Parathyroid adenoma (tissue), 2 donors: ENCODE results near the gene COLEC12.
"Not testable (repeated sequence)": the region's sequence is repeated elsewhere in the genome, so short reads cannot be mapped to it uniquely, and the experiment has no call there.

Source experiments
- H2AFZ ChIP-seq: fragments of 300-600 bp; sonication (generic); one replicate; pipeline ENCODE4 v1.7.0; 2017; ENCODE audit warnings: antibody characterized with exemption, mild to moderate bottlenecking
- H3K27ac ChIP-seq: fragments of 300-600 bp; sonication (generic); one replicate; pipeline ENCODE4 v1.7.0; 2017
- H3K27me3 ChIP-seq: fragments of 300-600 bp; sonication (generic); one replicate; pipeline ENCODE4 v1.7.0; 2017; ENCODE audit warnings: low read length; ENCODE audit not compliant: control insufficient read depth, insufficient read depth
- H3K36me3 ChIP-seq: fragments of 300-600 bp; sonication (generic); one replicate; pipeline ENCODE4 v1.7.0; 2017; ENCODE audit warnings: low read length; ENCODE audit not compliant: control insufficient read depth, insufficient read depth
- H3K4me1 ChIP-seq: fragments of 300-600 bp; sonication (generic); one replicate; pipeline ENCODE4 v1.7.0; 2017; ENCODE audit warnings: control low read depth
- H3K4me2 ChIP-seq: fragments of 300-600 bp; sonication (generic); one replicate; pipeline ENCODE4 v1.7.0; 2017; ENCODE audit warnings: low read length
- H3K4me3 ChIP-seq: fragments of 300-600 bp; sonication (generic); one replicate; pipeline ENCODE4 v1.7.0; 2017; ENCODE audit warnings: low read depth, low read length
- H3K79me2 ChIP-seq: fragments of 300-600 bp; sonication (generic); one replicate; pipeline ENCODE4 v1.7.0; 2017; ENCODE audit warnings: control low read depth
- H3K9ac ChIP-seq: fragments of 300-600 bp; sonication (generic); one replicate; pipeline ENCODE4 v1.7.0; 2017; ENCODE audit warnings: mild to moderate bottlenecking
- H3K9me3 ChIP-seq: fragments of 300-600 bp; sonication (generic); one replicate; pipeline ENCODE4 v1.7.0; 2017; ENCODE audit warnings: low read length; ENCODE audit not compliant: control insufficient read depth
- TF ChIP-seq, protein P1 (sequence below): fragments of 300-600 bp; sonication (generic); IDR thresholded peaks from one replicate; pipeline ENCODE4 v1.7.0; 2017; ENCODE audit warnings: antibody characterized with exemption, mild to moderate bottlenecking
- donor health status: primary hyperparathyroidism.

COLEC12 gene

GRCh38 chr18:312415-312814, 188.1 kb downstream of the COLEC12 start:
- Histone ChIP-seq H3K4me2 (no peak overlapping the region), H3K9me3 (no peaks in the 10 kb centered on the region), H3K9ac (no peak overlapping the region), H3K4me3 (no peak overlapping the region), H2AFZ (no peak overlapping the region), H3K27ac (no peak overlapping the region), H3K27me3 (no peaks in the 10 kb centered on the region), H3K4me1 (no peaks in the 10 kb centered on the region), H3K79me2 (no peaks in the 10 kb centered on the region), H3K36me3 (no peaks in the 10 kb centered on the region)
- TF ChIP-seq, protein P1, sequence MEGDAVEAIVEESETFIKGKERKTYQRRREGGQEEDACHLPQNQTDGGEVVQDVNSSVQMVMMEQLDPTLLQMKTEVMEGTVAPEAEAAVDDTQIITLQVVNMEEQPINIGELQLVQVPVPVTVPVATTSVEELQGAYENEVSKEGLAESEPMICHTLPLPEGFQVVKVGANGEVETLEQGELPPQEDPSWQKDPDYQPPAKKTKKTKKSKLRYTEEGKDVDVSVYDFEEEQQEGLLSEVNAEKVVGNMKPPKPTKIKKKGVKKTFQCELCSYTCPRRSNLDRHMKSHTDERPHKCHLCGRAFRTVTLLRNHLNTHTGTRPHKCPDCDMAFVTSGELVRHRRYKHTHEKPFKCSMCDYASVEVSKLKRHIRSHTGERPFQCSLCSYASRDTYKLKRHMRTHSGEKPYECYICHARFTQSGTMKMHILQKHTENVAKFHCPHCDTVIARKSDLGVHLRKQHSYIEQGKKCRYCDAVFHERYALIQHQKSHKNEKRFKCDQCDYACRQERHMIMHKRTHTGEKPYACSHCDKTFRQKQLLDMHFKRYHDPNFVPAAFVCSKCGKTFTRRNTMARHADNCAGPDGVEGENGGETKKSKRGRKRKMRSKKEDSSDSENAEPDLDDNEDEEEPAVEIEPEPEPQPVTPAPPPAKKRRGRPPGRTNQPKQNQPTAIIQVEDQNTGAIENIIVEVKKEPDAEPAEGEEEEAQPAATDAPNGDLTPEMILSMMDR: no peak

GRCh38 chr18:310042-310441, 190.5 kb downstream of the COLEC12 start:
- no peak overlapping the region for H3K4me3 ChIP-seq
- H3K36me3 ChIP-seq: no peaks in the 10 kb centered on the region
- no peak overlapping the region for H3K27ac ChIP-seq
- H3K9ac ChIP-seq: no peak overlapping the region
- H2AFZ ChIP-seq: no peak overlapping the region
- no peaks in the 10 kb centered on the region for H3K27me3 ChIP-seq
- TF ChIP-seq, protein P1: no peak
- H3K9me3 ChIP-seq: no peaks in the 10 kb centered on the region
- H3K4me1 ChIP-seq: no peaks in the 10 kb centered on the region
- no peaks in the 10 kb centered on the region for H3K79me2 ChIP-seq
- no peak overlapping the region for H3K4me2 ChIP-seq

DNA sequence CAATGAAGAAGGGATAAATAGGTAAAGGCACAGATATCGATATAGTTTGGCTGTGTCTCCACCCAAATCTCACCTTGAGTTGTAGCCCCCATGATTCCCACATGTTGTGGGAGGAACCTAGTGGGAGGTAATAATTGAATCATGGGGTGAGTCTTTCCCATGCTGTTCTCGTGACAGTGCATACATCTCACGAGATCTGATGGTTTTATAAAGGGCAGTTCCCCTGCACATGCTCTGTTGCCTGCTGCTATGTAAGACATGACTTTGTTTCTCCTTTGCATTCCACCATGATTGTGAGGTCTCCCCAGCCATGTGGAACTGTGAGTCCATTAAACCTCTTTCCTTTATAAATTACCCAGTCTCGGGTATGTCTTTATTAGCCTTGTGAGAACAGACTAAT, 192.4 kb downstream of the COLEC12 start:
- H3K9me3 ChIP-seq, H3K27me3 ChIP-seq: not testable (repeated sequence)

GRCh38 chr18:306608-307255, 193.8 kb downstream of the COLEC12 start:
- TF ChIP-seq, protein P1: no peak
- Histone ChIP-seq H3K27ac (no peak overlapping the region), H3K4me1 (no peaks in the 10 kb centered on the region), H3K9ac (no peak overlapping the region), H3K4me3 (no peak overlapping the region), H3K4me2 (no peak overlapping the region), H2AFZ (no peak overlapping the region), H3K79me2 (no peaks in the 10 kb centered on the region), H3K27me3 (no peaks in the 10 kb centered on the region), H3K9me3 (no peaks in the 10 kb centered on the region), H3K36me3 (no peaks in the 10 kb centered on the region)

More for the DNA sequence above, 192.4 kb downstream of the COLEC12 start:
- H3K4me2 ChIP-seq, H3K27ac ChIP-seq, H3K36me3 ChIP-seq, H3K79me2 ChIP-seq, H3K4me1 ChIP-seq, H3K9ac ChIP-seq, H2AFZ ChIP-seq, H3K4me3 ChIP-seq: not testable (repeated sequence)

- H3K36me3 ChIP-seq: no peaks in the 10 kb centered on the region
- TF ChIP-seq, protein P1: no peak
- no peaks in the 10 kb centered on the region for H3K27me3 ChIP-seq
- H3K9ac ChIP-seq: no peak overlapping the region
- H3K4me2 ChIP-seq: no peak overlapping the region
- H3K79me2 ChIP-seq: no peaks in the 10 kb centered on the region
- H3K4me1 ChIP-seq: no peaks in the 10 kb centered on the region
- no peaks in the 10 kb centered on the region for H3K9me3 ChIP-seq
- H3K27ac ChIP-seq: no peak overlapping the region
- H3K4me3 ChIP-seq: no peak overlapping the region
- no peak overlapping the region for H2AFZ ChIP-seq
These were observed 195.4 kb downstream of the COLEC12 start for GRCh38 chr18:305003-305501.
